Left ventricle myocardium inferior (tissue), 1 donor: ENCODE data around the gene UGGT2. TPM values are rescaled to one million over a fixed set of nuclear protein-coding genes. Genes with fewer than 3 reads are reported as not detected.

Experiments used
- DNase-seq: peaks from one replicate; pipeline ENCODE4 v3.0.0-alpha.2; 2020
- H3K27ac ChIP-seq: fragments of 200-600 bp; replicated peaks from 2 replicates; pipeline ENCODE4 v1.8.0; 2021
- H3K27me3 ChIP-seq: fragments of 200-600 bp; 2 replicates; pipeline ENCODE4 v1.8.0; 2021; ENCODE audit warnings: low read depth
- H3K36me3 ChIP-seq: fragments of 200-600 bp; 2 replicates; pipeline ENCODE4 v1.8.0; 2021
- H3K4me1 ChIP-seq: fragments of 200-600 bp; 2 replicates; pipeline ENCODE4 v1.8.0; 2021
- H3K4me3 ChIP-seq: fragments of 200-600 bp; 2 replicates; pipeline ENCODE4 v1.8.0; 2021; ENCODE audit warnings: mild to moderate bottlenecking, moderate library complexity
- H3K9me3 ChIP-seq: fragments of 200-600 bp; replicated peaks from 2 replicates; pipeline ENCODE4 v1.8.0; 2021
- intact Hi-C: fragments of 100-400 bp; cut with micrococcal nuclease; formaldehyde crosslinking; loops from one replicate; pipeline ENCODE4 v1.11.0; 2022
- total RNA-seq: library from RNA; stranded (reverse); fragmentation: NEBNext Ultra II Directional; extraction: Animal tissue kit (Norgen Biotek cat#: 25700); gene quantifications from one replicate; pipeline ENCODE4 v1.2.1, GENCODE V29; 2021
- TF ChIP-seq, protein P1 (sequence below): fragments of 200-600 bp; IDR thresholded peaks from 2 replicates; pipeline ENCODE4 v1.8.0; 2021; ENCODE audit warnings: antibody characterized with exemption, mild to moderate bottlenecking, borderline replicate concordance
- donor health status: DM: no; HTN: yes; CAD: no; lungs with severe emphysema.

UGGT2 gene
- total RNA-seq, 1 donor from 2014 or later: 11.4 TPM

DNA sequence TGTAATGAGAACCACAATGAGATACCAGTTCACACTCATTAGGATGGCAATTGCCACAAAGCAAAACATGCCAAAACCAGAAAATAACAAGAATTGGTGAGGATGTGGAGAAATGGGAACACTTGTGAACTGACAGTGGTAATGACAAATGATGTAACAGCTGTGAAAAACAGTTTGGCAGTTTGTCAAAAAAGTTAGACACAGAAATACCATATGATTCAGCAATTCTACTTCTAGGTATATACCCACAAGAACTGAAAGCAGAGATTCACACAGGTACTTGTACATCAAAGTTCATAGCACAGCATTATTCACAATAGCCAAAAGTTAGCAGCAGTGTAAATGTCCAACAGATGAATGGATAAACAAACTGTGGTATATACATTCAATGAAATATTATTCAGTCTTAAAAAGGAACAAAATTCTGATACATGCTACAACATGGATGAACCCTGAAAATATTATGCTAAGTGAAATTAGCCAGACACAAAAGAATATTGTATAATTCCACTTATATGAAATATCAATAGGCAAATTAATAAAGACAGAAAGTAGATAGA is 96.5 kb downstream of the UGGT2 start:
- Histone ChIP-seq H3K9me3 (peaks cover 23% of the 10 kb centered on the region), H3K4me1 (no peaks in the 10 kb centered on the region), H3K27me3 (no peaks in the 10 kb centered on the region), H3K36me3 (peaks cover 30% of the 10 kb centered on the region), H3K4me3 (no peak overlapping the region), H3K27ac (no peak overlapping the region)
- no peak for DNase-seq
- TF ChIP-seq, protein P1, sequence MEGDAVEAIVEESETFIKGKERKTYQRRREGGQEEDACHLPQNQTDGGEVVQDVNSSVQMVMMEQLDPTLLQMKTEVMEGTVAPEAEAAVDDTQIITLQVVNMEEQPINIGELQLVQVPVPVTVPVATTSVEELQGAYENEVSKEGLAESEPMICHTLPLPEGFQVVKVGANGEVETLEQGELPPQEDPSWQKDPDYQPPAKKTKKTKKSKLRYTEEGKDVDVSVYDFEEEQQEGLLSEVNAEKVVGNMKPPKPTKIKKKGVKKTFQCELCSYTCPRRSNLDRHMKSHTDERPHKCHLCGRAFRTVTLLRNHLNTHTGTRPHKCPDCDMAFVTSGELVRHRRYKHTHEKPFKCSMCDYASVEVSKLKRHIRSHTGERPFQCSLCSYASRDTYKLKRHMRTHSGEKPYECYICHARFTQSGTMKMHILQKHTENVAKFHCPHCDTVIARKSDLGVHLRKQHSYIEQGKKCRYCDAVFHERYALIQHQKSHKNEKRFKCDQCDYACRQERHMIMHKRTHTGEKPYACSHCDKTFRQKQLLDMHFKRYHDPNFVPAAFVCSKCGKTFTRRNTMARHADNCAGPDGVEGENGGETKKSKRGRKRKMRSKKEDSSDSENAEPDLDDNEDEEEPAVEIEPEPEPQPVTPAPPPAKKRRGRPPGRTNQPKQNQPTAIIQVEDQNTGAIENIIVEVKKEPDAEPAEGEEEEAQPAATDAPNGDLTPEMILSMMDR: no peak
- intact Hi-C loops: no loop called here

DNA sequence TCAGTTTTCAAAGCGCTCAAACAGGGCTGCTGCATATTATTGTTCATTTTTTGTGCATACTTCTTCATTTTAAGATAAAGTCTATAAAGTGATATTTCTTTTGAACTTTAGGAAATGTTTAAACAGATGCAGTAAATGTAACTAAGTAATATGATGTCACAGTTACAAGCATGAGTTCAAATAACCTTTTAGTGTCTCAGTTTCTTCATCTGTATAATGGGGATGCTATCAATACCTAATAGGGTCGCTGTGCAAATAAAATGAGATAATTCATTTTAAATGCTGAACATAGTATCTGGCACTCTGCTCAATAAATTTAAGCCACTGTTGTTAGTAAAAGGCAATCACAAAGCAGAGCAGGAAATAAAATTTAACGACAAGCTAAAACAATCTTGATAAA is 97.5 kb downstream of the UGGT2 start:
- no peaks in the 10 kb centered on the region for H3K4me1 ChIP-seq
- peaks cover 26% of the 10 kb centered on the region for H3K36me3 ChIP-seq
- no peaks in the 10 kb centered on the region for H3K27me3 ChIP-seq
- no peak overlapping the region for H3K27ac ChIP-seq
- no peak overlapping the region for H3K4me3 ChIP-seq
- H3K9me3 ChIP-seq: peaks cover 19% of the 10 kb centered on the region
- intact Hi-C loops: no loop called here
- TF ChIP-seq, protein P1: no peak
- no peak for DNase-seq

DNA sequence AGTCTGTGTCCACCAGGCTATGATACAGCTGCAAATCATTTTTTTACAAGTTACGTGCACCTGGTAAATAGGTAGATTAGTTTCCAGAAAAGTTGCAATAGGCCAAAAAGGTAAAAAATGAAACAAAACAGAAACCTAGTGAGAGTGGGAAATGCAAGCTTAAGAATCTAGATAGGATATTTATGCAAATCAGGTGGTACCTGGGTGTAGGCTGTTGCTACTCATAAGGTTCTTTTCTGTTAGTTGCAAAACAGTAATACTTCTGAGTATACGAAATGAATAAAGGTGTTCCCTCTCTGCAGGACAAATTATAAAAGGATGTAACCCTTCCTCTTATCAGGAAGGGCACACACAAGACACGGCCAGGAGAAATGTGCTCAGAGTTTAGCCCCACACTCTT is 97.9 kb downstream of the UGGT2 start:
- TF ChIP-seq, protein P1: no peak
- Histone ChIP-seq H3K27ac (no peak overlapping the region), H3K36me3 (peaks cover 24% of the 10 kb centered on the region), H3K4me1 (no peaks in the 10 kb centered on the region), H3K4me3 (no peak overlapping the region), H3K9me3 (peaks cover 14% of the 10 kb centered on the region), H3K27me3 (no peaks in the 10 kb centered on the region)
- no peak for DNase-seq
- intact Hi-C loops: no loop called here

DNA sequence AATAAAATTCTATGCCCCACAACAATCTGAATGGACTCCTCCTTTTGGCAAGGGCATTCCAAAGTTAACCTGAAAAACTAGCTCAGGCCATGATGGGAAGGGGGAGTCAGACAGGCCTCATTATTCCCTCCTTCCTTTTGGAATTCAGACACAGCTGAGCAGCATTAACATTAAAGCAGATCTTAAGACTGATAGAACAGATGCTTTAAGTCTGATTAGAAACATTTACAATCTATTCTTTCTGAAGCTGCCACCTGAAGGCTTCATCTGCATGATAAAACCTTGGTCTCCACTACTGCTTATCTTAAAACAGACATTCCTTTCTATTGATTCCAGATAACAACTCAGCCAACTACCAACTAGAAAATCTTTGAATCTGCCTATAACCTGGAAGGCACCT is 98.9 kb downstream of the UGGT2 start:
- TF ChIP-seq, protein P1: no peak

DNA sequence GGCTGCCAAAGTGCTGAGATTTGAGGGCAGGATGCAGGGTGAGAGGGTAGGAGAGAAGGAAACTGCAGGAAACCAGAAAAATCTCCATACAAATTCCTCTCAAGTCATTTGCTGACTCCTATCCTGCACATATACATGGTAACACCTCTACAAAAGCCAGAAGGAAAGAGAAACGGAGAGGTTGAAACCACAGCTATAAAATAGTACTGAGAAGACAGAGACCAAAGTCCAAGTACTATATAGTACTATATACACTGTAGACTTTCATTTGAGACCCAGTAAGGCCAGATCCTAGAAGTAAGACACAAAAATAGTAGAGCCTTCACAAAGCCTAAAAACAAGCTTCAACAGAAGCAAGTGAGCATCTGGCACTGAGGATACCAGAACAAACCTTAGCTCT is 103.1 kb downstream of the UGGT2 start:
- peaks cover 36% of the 10 kb centered on the region for H3K36me3 ChIP-seq
- no peak overlapping the region for H3K27ac ChIP-seq
- DNase-seq: no peak
- TF ChIP-seq, protein P1: no peak
- H3K9me3 ChIP-seq: peaks cover 6% of the 10 kb centered on the region
- no peak overlapping the region for H3K4me3 ChIP-seq
- intact Hi-C loops: no loop called here
- H3K4me1 ChIP-seq: no peaks in the 10 kb centered on the region
- H3K27me3 ChIP-seq: no peaks in the 10 kb centered on the region

More for the DNA sequence above, 98.9 kb downstream of the UGGT2 start:
- intact Hi-C loops: no loop called here
- no peak overlapping the region for H3K27ac ChIP-seq
- H3K9me3 ChIP-seq: peaks cover 6% of the 10 kb centered on the region
- H3K27me3 ChIP-seq: no peaks in the 10 kb centered on the region
- peaks cover 28% of the 10 kb centered on the region for H3K36me3 ChIP-seq
- DNase-seq: no peak
- H3K4me1 ChIP-seq: no peaks in the 10 kb centered on the region
- no peak overlapping the region for H3K4me3 ChIP-seq
